Measurements from ENCODE around the gene ATP10D. TPM values are rescaled to one million over a fixed set of nuclear protein-coding genes. Genes with fewer than 3 reads are reported as not detected.

The ATP10D gene
- total RNA-seq, 1 donor from 2014 or later: 13.9 TPM

DNA sequence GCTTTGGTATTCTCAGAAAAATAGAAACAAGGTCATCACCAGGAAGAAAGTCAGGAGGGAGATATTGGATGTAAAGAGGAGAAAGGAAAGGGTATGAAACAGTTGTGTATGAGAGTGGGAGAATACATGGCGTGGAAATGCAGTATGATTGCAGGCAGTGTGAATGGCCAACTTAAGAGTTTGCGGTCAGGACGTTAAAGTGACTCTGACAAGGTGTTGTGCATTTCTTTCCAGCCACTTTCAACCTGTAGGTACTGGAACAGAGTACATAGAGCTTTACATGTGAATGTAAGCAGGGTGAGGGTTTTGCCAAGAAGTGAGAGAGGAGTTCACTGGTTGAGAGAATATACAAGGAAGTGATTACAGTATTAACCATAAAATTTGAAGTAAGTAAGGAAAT, 15.7 kb downstream of the ATP10D start:
- TF ChIP-seq, protein P1, sequence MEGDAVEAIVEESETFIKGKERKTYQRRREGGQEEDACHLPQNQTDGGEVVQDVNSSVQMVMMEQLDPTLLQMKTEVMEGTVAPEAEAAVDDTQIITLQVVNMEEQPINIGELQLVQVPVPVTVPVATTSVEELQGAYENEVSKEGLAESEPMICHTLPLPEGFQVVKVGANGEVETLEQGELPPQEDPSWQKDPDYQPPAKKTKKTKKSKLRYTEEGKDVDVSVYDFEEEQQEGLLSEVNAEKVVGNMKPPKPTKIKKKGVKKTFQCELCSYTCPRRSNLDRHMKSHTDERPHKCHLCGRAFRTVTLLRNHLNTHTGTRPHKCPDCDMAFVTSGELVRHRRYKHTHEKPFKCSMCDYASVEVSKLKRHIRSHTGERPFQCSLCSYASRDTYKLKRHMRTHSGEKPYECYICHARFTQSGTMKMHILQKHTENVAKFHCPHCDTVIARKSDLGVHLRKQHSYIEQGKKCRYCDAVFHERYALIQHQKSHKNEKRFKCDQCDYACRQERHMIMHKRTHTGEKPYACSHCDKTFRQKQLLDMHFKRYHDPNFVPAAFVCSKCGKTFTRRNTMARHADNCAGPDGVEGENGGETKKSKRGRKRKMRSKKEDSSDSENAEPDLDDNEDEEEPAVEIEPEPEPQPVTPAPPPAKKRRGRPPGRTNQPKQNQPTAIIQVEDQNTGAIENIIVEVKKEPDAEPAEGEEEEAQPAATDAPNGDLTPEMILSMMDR (IDR thresholded peaks at IDR 0.05; ENCODE audit: insufficient read depth, low read length, poor library complexity, severe bottlenecking): no peak
- H3K4me3 ChIP-seq (ENCODE audit: low read depth, low read length): no peak overlapping the region
- H3K27me3 ChIP-seq (ENCODE audit: control insufficient read depth, insufficient read depth, low read length): no peaks in the 10 kb centered on the region
- DNase-seq (ENCODE audit: low read depth): no peak
- H3K36me3 ChIP-seq (ENCODE audit: control insufficient read depth, insufficient read depth, low read length): no peaks in the 10 kb centered on the region

DNA sequence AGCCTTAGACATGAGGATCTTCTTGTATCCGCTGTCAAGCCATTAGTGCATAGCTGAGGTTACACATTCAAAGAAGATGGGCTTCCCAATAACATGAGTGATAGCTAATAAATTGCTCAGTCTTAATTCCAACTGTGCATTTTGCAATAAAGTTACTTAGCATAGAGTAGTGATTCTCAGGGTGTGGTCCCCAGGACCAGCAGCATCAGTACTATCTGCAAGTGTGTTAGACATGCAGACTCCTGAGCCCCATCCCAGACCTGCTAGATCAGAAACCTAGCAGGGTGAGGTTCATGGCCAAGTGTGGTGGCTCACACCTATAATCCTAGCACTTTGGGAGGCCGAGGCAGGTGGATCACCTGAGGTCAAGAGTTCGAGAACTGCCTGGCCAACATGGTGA, 20.1 kb downstream of the ATP10D start:
- TF ChIP-seq, protein P1 (IDR thresholded peaks at IDR 0.05; ENCODE audit: insufficient read depth, low read length, poor library complexity, severe bottlenecking): no peak
- Histone ChIP-seq H3K4me3 (ENCODE audit: low read depth, low read length) (no peak overlapping the region), H3K27me3 (ENCODE audit: control insufficient read depth, insufficient read depth, low read length) (no peaks in the 10 kb centered on the region), H3K36me3 (ENCODE audit: control insufficient read depth, insufficient read depth, low read length) (no peaks in the 10 kb centered on the region)
- DNase-seq (ENCODE audit: low read depth): no peak

DNA sequence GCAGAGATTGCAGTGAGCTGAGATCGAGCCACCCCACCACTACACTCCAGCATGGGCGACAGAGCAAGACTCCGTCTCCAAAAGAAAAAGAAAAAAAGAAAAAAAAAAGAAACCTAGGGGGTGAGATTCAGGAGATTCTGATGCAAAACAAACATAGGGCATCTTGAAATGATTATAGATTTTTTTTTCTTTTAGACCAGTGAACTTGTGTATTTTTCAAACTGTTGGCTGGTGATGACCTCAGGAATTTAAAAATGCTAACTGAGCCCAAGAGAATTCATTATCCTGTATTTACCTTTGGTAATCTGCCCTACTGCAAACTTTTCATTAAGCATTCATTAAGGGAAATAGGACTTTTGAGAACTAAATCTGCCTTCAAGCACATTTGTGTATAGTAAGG, 20.6 kb downstream of the ATP10D start:
- DNase-seq (ENCODE audit: low read depth): no peak
- TF ChIP-seq, protein P1 (IDR thresholded peaks at IDR 0.05; ENCODE audit: insufficient read depth, low read length, poor library complexity, severe bottlenecking): no peak
- Histone ChIP-seq H3K27me3 (ENCODE audit: control insufficient read depth, insufficient read depth, low read length) (no peaks in the 10 kb centered on the region), H3K4me3 (ENCODE audit: low read depth, low read length) (no peak overlapping the region), H3K36me3 (ENCODE audit: control insufficient read depth, insufficient read depth, low read length) (no peaks in the 10 kb centered on the region)

DNA sequence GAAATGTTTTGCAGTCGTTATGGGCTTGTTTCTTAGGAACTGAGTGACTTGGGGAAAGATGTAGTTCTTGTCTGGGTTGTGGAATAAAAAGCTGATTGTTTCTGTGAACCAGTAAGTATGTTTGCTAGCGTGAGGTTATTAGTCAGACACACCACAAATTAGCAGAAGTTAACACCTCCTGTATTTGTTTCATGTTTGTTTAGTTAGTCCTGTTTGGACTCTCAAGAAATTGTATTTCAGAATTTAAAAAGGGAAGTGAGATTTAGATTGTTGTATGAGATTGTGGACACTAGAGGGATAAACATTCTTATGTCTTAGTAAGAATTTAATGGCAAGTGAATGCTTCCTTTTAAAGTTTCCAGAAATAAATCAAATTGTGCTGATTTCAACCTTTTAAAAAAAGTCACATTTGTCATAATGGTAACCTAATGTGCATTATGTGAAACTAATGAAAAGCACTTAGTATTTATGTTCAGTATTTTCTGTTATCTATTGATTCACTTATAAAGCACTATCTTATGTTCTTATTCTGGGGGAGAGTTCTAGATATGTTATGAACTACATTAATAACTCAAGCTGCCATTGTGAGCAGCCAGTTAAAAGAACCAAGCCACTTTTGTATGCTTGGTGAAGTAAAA, 25.6 kb downstream of the ATP10D start:
- no peaks in the 10 kb centered on the region for H3K27me3 ChIP-seq (ENCODE audit: control insufficient read depth, insufficient read depth, low read length)
- H3K36me3 ChIP-seq (ENCODE audit: control insufficient read depth, insufficient read depth, low read length): no peaks in the 10 kb centered on the region
- no peak for DNase-seq (ENCODE audit: low read depth)
- TF ChIP-seq, protein P1 (IDR thresholded peaks at IDR 0.05; ENCODE audit: insufficient read depth, low read length, poor library complexity, severe bottlenecking): peak; percentile 5
- no peak overlapping the region for H3K4me3 ChIP-seq (ENCODE audit: low read depth, low read length)

DNA sequence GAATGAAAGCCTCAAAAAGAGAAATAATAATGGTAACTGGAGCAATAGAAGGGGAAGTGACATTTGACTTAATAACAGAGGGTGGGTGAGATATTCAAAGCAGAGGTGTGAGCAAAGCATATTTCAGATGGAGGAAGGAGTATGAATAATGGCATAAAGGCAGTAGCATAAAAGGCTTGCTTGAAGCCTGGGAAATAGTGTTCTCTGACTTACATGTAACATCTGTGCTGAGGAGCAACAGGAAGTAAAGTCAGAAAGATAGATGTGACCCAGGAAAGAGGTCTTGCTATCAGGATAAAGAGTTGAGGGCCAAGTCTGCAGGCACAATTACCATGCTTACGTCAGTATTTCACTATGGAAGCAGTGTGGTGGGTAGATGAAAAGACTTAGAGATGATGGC, 28.4 kb downstream of the ATP10D start:
- TF ChIP-seq, protein P1 (IDR thresholded peaks at IDR 0.05; ENCODE audit: insufficient read depth, low read length, poor library complexity, severe bottlenecking): no peak
- Histone ChIP-seq H3K4me3 (ENCODE audit: low read depth, low read length) (no peak overlapping the region), H3K36me3 (ENCODE audit: control insufficient read depth, insufficient read depth, low read length) (no peaks in the 10 kb centered on the region), H3K27me3 (ENCODE audit: control insufficient read depth, insufficient read depth, low read length) (no peaks in the 10 kb centered on the region)
- DNase-seq (ENCODE audit: low read depth): no peak

DNA sequence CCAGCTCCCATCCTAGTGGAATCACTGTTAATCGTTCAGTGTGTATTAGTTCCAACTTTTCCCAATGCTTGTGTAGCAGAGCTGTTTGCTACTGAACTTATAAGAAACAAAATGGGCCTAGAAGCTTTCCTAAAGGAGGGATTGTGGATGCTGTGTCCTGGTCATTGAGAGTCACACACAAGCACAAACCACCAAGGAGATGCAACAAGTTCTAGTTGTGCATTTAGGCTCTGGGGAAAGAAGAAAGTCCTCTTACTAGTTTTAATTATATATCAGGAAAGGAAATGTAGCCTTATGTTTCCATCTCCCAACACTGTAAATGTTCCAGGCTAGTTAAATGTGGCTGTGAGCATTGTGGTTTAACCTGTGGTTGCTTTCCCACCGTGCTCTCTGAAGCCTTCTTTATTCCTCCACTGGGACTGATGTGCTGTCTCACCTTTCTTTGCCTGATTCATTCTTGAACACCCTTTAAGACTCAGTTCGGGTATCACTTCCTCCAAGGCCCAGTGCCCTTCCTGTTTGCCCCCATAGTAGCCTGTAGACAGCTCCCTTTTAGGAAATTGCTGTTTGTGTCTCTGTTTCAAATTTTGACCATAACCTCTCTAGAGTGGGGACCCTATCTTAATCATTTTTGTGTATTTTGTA, 34.3 kb downstream of the ATP10D start:
- TF ChIP-seq, protein P1 (IDR thresholded peaks at IDR 0.05; ENCODE audit: insufficient read depth, low read length, poor library complexity, severe bottlenecking): no peak
- Histone ChIP-seq H3K4me3 (ENCODE audit: low read depth, low read length) (no peak overlapping the region), H3K27me3 (ENCODE audit: control insufficient read depth, insufficient read depth, low read length) (no peaks in the 10 kb centered on the region), H3K36me3 (ENCODE audit: control insufficient read depth, insufficient read depth, low read length) (no peaks in the 10 kb centered on the region)
- DNase-seq (ENCODE audit: low read depth): no peak

All from kidney epithelial cell (primary cell).